GM18868 (cell line): Measurements from ENCODE around the gene CMTR2.
"Not testable (repeated sequence)": the region's sequence is repeated elsewhere in the genome, so short reads cannot be mapped to it uniquely, and the experiment has no call there.

ENCODE experiments used
- ATAC-seq: cut with Tn5 transposase; IDR thresholded peaks from one replicate; pipeline ENCODE4 v1.9.1; 2021; ENCODE audit warnings: mild to moderate bottlenecking, moderate library complexity; ENCODE audit not compliant: unreplicated experiment

The CMTR2 gene

GRCh38 chr16:71288890-71289731 lies at the start of gene CMTR2:
Gene CMTR2 (minus strand): TSS chr16:71289402. CDS start chr16:71285920, 3,482 bp downstream.
- peak; percentile 94 for ATAC-seq

GRCh38 chr16:71338632-71339031 lies 49.4 kb upstream of the CMTR2 start:
- no peak for ATAC-seq

GRCh38 chr16:71338193-71338592 lies 49.0 kb upstream of the CMTR2 start:
- no peak for ATAC-seq

DNA sequence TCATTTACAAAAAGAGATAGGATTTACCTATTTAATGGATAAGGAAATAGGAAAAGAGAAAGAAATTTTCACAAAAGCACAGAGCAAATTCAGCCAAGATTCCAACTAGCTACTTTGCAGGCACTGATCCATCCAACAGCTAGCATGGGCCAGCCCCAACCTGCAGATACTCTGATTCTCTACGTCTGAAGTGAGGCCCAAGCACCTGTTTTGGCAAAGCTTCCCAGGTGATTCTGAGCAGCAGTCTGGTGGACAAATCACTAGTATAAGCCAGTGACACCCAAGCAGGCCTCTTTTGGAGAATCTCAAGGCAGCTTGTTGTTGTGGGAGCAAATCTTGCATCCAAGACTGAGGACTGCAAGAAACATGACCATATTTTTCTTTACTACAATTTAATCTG lies 48.4 kb upstream of the CMTR2 start:
- ATAC-seq = no peak

GRCh38 chr16:71328151-71328550 lies 38.9 kb upstream of the CMTR2 start:
- ATAC-seq = no peak

DNA sequence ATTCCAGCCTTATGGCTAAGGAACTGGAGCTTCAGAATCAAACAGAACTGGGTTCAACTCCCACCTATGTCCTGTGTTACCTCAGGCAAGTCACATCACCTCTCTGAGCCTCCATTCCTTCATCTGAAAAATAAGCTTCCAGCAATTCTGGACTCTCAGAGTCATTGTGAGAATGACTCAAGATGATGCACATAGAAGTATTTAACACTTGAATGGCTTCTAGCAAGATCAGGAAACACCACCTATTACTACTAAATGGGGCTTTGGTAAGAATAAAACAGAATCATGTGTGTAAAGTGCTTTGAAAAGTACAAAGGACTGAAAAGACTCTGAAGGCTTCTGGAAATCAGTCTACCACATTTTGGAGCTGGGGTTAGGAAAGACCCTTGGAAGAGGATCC lies 38.5 kb upstream of the CMTR2 start:
- no peak for ATAC-seq

- no peak for ATAC-seq
Measured at GRCh38 chr16:71319999-71320398, 30.8 kb upstream of the CMTR2 start.

DNA sequence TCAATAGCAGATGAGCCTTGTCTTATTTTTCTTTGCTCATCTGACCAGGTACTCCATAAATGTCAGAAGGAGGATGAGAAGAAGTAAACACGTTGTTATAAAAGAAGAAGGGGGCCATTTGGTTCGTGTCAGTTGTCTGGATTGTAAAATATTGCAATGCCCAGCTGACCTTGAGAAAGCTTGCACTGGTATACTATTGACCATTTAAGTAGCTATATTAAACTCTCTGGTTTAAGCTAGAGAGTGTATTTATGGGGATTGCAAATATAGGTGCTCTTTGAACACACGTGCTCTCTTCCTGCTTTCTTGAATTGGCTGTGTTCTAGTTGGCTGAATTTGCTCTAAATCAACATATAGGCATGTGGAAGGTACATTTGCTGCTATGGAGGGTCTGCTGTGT lies 26.1 kb upstream of the CMTR2 start:
- no peak for ATAC-seq

GRCh38 chr16:71313591-71313990 lies 24.4 kb upstream of the CMTR2 start:
- ATAC-seq = not testable (repeated sequence)

GRCh38 chr16:71311553-71312158 lies 22.5 kb upstream of the CMTR2 start:
- no peak for ATAC-seq

- no peak for ATAC-seq
Measured at GRCh38 chr16:71303938-71304337, 14.7 kb upstream of the CMTR2 start.

DNA sequence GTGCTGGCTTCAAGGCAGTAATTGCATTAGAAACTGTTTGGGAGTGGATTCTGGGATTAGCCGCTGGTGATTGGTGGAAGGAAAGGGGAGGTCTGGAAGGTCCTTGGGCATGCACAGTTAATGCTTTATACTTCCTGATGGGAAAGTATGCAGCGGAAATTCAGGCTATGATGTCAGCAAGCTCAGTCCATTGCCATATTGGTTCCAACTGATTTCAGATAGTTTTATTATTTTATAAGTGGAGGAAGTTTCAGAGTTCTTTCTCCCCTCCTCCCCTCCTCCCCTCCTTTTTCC lies 8.1 kb upstream of the CMTR2 start:
- no peak for ATAC-seq

- ATAC-seq = no peak
Measured at GRCh38 chr16:71296584-71297340, 7.6 kb upstream of the CMTR2 start.

- ATAC-seq = no peak
Measured at GRCh38 chr16:71295950-71296349, 6.7 kb upstream of the CMTR2 start.

GRCh38 chr16:71293919-71294318 lies 4.7 kb upstream of the CMTR2 start:
- ATAC-seq = no peak

GRCh38 chr16:71292095-71292494 lies 2.9 kb upstream of the CMTR2 start:
- ATAC-seq = not testable (repeated sequence)

DNA sequence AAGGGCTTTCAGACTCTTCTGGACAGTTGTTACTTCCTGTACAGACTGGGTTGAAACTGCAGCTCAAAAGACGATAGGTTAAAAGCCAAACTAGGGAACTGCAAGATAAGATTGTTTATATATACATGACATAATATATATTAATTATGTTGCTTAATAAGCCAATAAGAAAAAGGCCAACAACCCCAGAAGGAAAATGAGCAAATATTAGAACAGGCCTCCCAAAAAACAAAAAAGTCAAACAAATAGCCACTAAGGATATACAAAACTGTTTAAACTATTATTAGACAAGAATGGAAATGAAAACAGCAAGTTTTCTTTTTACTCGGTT lies 495 bp upstream of the CMTR2 start:
- ATAC-seq = no peak

DNA sequence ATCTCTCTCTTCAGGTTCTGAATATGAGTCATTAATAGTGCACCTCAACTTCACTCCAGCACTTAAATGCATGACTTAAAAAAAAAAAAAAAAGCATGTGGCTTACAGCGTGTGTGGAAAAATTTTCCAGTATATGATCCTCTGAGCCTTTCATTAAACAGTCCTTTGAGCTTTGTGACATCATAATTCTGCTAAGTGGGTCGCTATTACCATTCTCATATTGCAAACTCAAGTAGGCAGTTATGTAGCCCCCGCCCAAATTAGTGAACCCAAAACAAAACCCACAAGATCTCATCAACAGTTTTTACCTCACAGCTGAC lies 672 bp downstream of the CMTR2 start:
- no peak for ATAC-seq

DNA sequence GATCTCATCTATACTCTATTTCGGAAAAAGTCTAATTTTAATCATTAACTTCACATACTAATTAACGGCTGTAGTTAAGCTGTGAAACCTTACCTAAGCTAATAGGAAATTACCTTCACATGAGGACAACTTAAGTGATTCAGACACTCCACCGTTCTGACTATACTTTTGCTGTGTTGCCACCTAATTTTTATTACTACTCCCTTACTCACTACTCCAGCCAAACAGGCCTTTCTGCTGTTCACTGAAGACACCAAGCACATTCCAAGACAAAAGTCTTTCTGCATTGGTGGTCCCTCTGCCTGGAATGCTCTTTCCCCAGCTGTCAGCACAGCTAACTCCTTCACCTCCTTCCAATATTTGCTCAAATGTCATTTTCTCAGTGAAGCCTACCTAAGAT lies 1.3 kb downstream of the CMTR2 start:
- ATAC-seq = no peak

DNA sequence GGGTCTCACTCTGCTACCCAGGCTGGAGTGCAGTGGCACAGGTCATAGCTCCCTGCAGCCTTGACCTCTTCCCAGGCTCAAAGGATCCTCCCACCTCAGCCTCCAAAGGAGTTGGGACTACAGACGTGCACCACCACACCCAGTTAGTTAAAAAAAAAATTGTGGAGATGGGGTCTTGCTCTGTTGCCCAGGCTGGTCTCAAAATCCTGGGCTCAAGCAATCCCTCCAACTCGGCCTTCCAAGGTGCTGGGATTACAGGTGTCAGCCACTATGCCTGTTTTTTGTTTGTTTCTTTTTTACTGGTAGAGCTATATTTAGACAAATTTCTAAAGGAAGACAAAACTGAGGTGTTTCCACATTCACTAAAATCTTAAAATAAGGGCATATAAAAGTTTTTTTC lies 1.7 kb downstream of the CMTR2 start:
- ATAC-seq = no peak

DNA sequence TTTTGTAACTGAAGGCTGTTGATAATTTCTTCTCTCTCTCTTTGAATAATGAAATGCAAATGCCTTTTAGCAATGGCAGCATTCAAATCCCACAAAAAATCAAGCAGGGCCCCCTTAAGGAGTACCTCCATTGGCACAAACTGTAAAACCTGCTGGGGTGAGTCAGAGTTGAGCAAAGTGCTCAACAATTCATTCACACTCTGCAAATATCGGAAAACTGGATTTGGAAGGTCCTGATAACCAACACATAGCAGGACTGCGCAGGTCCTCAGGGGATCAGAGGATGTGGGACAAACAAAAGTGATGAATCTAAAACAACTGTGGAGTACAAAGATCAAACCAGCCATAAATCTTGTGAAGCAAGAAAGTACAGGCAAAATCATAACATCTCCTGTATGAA lies 5.6 kb downstream of the CMTR2 start:
- ATAC-seq = no peak

GRCh38 chr16:71282943-71283342 lies 6.3 kb downstream of the CMTR2 start:
- no peak for ATAC-seq
